Erythroblast (primary cell): ENCODE data around the gene CTF1.

ENCODE experiments used
- GATA1 ChIP-seq: IDR thresholded peaks from 2 replicates; pipeline ENCODE4 v1.6.1; 2011; ENCODE audit warnings: low read depth, mild to moderate bottlenecking, control low read depth, low read length, moderate library complexity
- POLR2A ChIP-seq: IDR thresholded peaks from 2 replicates; pipeline ENCODE4 v1.6.1; 2011; ENCODE audit warnings: mild to moderate bottlenecking, low read length

DNA sequence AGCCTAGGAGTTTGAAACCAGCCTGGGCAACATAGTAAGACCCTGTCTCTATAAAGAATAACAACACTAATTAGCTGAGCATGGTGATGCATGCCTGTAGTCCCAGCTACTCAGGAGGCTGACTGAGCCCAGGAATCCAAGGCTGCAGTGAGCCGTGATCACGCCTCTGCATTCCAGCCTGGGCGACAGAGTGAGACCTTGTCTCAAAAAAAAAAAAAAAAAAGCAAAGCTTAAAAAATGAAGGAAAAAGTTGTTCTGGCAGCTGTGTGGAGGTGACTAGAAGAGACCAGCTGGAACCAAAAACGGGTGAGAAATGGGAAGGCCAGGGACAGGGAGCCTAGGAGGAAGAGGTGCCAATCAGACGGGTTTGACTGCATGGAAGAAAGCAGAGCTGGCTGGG lies 6.7 kb upstream of the CTF1 start:
- TF ChIP-seq POLR2A (no peak), GATA1 (no peak)
